MM.1S (cell line): ENCODE results near the gene TIMM44.

ENCODE experiments used
- EZH2 ChIP-seq: fragments of 300-600 bp; sonication (generic); optimal IDR thresholded peaks from 2 replicates; pipeline ENCODE3; 2017; ENCODE audit warnings: low read depth, mild to moderate bottlenecking, antibody characterized with exemption, low read length, mixed read lengths
- EZH2phosphoT487 ChIP-seq: fragments of 300-600 bp; sonication (generic); IDR thresholded peaks from 2 replicates; pipeline ENCODE4 v1.6.1; 2018; ENCODE audit warnings: antibody characterized with exemption, low read length
- TF ChIP-seq, protein P1 (sequence below): fragments of 300-600 bp; sonication (generic); IDR thresholded peaks from 2 replicates; pipeline ENCODE4 v1.5.1; 2016; ENCODE audit warnings: antibody characterized with exemption, low read length, mixed read lengths

DNA sequence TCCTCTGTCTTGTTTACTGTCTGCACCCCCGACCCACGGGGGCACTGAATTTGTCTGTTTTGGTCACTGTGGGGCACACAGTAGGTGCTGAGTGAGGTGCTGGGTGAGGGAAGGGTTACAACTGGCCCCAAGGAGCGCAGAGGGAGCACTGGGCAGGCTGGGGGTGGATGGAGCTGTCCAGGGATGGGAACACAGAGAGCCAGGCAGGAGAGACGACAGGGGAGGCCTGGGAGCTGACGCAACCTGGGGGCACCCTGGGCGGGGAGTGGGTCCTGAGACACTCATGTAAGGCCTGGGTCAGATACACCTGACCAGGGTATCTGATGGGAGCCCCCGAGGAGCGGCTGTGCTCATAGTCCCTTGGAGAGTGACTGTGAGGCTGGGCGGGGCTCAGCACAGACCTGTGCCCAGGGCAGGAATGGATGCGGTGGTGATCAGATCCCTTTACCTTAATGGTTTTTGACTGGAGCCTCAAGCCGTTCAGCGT, 37.2 kb upstream of the TIMM44 start:
- TF ChIP-seq EZH2, result no peak
- TF ChIP-seq, protein P1, sequence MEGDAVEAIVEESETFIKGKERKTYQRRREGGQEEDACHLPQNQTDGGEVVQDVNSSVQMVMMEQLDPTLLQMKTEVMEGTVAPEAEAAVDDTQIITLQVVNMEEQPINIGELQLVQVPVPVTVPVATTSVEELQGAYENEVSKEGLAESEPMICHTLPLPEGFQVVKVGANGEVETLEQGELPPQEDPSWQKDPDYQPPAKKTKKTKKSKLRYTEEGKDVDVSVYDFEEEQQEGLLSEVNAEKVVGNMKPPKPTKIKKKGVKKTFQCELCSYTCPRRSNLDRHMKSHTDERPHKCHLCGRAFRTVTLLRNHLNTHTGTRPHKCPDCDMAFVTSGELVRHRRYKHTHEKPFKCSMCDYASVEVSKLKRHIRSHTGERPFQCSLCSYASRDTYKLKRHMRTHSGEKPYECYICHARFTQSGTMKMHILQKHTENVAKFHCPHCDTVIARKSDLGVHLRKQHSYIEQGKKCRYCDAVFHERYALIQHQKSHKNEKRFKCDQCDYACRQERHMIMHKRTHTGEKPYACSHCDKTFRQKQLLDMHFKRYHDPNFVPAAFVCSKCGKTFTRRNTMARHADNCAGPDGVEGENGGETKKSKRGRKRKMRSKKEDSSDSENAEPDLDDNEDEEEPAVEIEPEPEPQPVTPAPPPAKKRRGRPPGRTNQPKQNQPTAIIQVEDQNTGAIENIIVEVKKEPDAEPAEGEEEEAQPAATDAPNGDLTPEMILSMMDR, result no peak
- TF ChIP-seq EZH2phosphoT487, result no peak
